Activated CD8-positive, alpha-beta T cell treated with anti-CD3 and anti-CD28 coated beads, Interleukin-2, amount 10 ng/mL, durations not matched to agents 7 days and 5 days (primary cell): ENCODE results near the gene RIOK3. TPM values are rescaled to one million over a fixed set of nuclear protein-coding genes. Genes with fewer than 3 reads are reported as not detected.

Experiments used
- ATAC-seq: fragments of 150-1000 bp; cut with Tn5 transposase; one replicate; pipeline ENCODE4 v1.10.0; 2021; ENCODE audit warnings: moderate library complexity
- CTCF ChIA-PET: fragments of 350-600 bp; sonication (Branson Sonifier 250); formaldehyde crosslinking; loops from one replicate; lab custom pipeline; 2021; ENCODE audit warnings: antibody characterized with exemption; lab: Charles Lee
- POLR2A ChIA-PET: fragments of 350-600 bp; sonication (Branson Sonifier 250); formaldehyde crosslinking; loops from one replicate; lab custom pipeline; 2021; ENCODE audit warnings: antibody characterized with exemption; lab: Charles Lee
- DNase-seq: peaks from one replicate; pipeline ENCODE4 v3.0.0-alpha.2; 2020
- H3K27ac Mint-ChIP-seq: one replicate; pipeline ENCODE4 v1.8.0; 2021; ENCODE audit warnings: mild to moderate bottlenecking, mixed read lengths
- H3K27me3 Mint-ChIP-seq: one replicate; pipeline ENCODE4 v1.8.0; 2021; ENCODE audit warnings: low read depth, mixed read lengths
- H3K36me3 Mint-ChIP-seq: one replicate; pipeline ENCODE4 v1.8.0; 2021; ENCODE audit warnings: low read depth, mixed read lengths
- H3K4me1 Mint-ChIP-seq: one replicate; pipeline ENCODE4 v1.8.0; 2021; ENCODE audit warnings: low read depth, mixed read lengths
- H3K4me3 Mint-ChIP-seq: one replicate; pipeline ENCODE4 v1.8.0; 2021; ENCODE audit warnings: mild to moderate bottlenecking, mixed read lengths
- H3K9me3 Mint-ChIP-seq: one replicate; pipeline ENCODE4 v1.8.0; 2022; ENCODE audit warnings: mixed read lengths; ENCODE audit not compliant: insufficient read depth
- total RNA-seq, 2 experiments: library from RNA; stranded (reverse); gene quantifications; one replicate each; pipeline ENCODE4 v1.2.3, GENCODE V29; 2021

The RIOK3 gene, protein sequence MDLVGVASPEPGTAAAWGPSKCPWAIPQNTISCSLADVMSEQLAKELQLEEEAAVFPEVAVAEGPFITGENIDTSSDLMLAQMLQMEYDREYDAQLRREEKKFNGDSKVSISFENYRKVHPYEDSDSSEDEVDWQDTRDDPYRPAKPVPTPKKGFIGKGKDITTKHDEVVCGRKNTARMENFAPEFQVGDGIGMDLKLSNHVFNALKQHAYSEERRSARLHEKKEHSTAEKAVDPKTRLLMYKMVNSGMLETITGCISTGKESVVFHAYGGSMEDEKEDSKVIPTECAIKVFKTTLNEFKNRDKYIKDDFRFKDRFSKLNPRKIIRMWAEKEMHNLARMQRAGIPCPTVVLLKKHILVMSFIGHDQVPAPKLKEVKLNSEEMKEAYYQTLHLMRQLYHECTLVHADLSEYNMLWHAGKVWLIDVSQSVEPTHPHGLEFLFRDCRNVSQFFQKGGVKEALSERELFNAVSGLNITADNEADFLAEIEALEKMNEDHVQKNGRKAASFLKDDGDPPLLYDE
- 10 to 100 TPM; 53.6 to 69.3 TPM for total RNA-seq

DNA sequence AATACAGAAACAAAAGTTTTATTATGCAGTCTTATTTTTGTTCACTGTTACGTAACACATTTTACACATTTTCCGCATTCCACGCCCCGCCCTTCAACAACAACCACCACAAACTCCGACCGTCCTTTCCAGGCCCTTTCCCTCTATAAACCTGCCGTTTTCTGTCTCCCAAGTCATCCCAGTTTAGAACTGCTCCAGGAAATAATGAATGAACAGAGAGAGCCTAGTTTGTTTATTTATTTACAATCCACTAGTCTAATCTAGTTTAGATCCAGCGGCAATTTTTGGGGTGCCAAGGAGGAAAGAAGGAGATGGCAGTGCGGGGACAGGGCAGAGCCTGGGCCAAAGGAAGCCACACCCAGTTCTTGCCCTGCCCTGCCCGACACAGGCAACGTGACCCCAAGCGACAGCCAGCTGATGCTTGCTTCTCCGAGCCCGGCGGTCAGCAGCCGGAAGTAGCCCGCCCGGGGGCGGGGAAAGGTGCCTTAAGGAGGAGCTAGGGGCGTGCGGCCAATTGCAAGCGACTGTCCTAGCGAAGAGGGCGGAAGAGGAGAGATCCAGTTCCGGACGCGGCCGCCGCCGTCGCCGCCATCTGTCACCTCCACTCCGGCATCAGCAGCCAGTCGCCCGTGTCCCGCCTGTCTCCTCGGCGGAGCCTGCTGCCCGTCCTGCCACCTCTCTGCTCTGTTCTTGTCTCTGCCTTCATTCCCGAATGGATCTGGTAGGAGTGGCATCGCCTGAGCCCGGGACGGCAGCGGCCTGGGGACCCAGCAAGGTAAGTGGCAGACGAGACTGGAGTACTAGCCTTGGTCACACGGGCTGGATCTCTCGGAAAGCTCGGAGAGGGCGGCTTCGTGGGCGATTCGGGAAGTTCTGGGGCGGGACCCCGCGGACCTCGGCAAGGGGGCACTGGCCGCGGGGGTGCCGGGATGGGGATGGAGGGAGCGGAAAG is at the start of gene RIOK3:
Gene RIOK3, plus strand, starts transcription at position 560 of the 952 bp plus-strand sequence. Its CDS starts 153 bp downstream, at position 713.
- Mint-ChIP-seq H3K27me3 (no peaks in the 10 kb centered on the region), H3K27ac (peak within 1 kb of the TSS; percentile 82), H3K36me3 (peaks cover 25% of the 10 kb centered on the region), H3K4me1 (peaks cover 37% of the 10 kb centered on the region), H3K9me3 (no peaks in the 10 kb centered on the region), H3K4me3 (peak within 1 kb of the TSS; percentile 99)
- peak; percentile 98 for ATAC-seq
- DNase-seq, result peak; percentile 95
- POLR2A ChIA-PET, result interaction anchor here (0.7 to 2.1 kb wide), 8 partner anchors 10 to 377 kb away, joined by 3 to 12 read pairs (median 4); no protein-coding TSS in a partner anchor
- CTCF ChIA-PET, result interaction anchor here (0.6 to 3.1 kb wide), 9 partner anchors 11 to 605 kb away, joined by 3 to 16 read pairs (median 4); no protein-coding TSS in a partner anchor

DNA sequence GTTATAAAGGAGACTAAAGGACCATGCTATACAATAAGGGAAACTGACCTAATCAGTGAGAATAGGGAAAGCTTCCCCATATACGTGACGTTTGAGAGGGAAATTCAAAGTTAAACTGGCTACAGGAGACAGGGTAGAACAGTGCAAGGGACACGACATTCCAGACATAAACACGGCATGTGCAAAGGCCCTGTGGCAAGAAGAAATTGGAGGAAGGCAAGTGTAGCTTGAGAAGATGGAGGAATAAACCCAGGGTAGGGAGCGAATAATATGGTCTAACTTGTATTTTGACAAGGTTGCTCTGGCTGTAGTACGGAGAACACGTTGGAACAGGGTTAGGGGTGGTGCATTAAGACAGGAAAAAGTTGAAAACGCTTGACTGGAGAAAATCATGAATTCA is 49.8 kb upstream of the RIOK3 start:
- ChIA-PET CTCF (interaction anchor here (0.7 to 1.4 kb wide), 3 partner anchors 9 to 33 kb away, joined by 3 to 7 read pairs (median 3); no protein-coding TSS in a partner anchor), POLR2A (no interaction called here)
- Mint-ChIP-seq H3K4me1 (peaks cover 3% of the 10 kb centered on the region), H3K36me3 (no peaks in the 10 kb centered on the region), H3K9me3 (no peaks in the 10 kb centered on the region), H3K27me3 (no peaks in the 10 kb centered on the region), H3K27ac (no peak overlapping the region), H3K4me3 (no peak overlapping the region)
- no peak for ATAC-seq
- no peak for DNase-seq

DNA sequence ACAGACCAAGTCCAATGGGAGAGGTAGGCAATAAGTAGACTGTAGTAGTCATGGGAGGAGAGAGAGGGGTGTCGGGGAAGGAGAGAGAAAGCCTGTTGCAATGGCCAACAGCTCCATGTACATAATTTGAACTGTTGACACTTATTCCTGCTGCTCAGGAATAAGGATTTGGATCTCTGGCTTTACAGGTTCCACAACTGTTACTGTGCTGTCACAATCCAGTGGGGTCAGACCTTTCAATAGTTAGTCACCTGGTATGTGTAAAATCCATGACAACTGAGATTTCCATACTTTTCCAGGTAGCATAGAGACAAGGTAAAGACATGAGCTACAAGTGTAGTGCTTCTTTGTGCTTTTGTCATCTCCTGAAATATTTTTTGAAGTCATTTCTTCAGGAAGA is 47.5 kb upstream of the RIOK3 start:
- no peaks in the 10 kb centered on the region for H3K27me3 Mint-ChIP-seq
- H3K4me1 Mint-ChIP-seq, result no peaks in the 10 kb centered on the region
- CTCF ChIA-PET, result interaction anchor here (1.2 to 2.5 kb wide), 6 partner anchors 9 to 274 kb away, joined by 3 to 7 read pairs (median 4); partner anchors contain the start of gene CABLES1
- POLR2A ChIA-PET, result interaction anchor here (0.6 to 1.2 kb wide), 2 partner anchors 10 to 377 kb away, joined by 3 to 8 read pairs; no protein-coding TSS in a partner anchor
- H3K27ac Mint-ChIP-seq, result no peak overlapping the region
- DNase-seq, result no peak
- no peaks in the 10 kb centered on the region for H3K9me3 Mint-ChIP-seq
- no peak overlapping the region for H3K4me3 Mint-ChIP-seq
- H3K36me3 Mint-ChIP-seq, result no peaks in the 10 kb centered on the region
- no peak for ATAC-seq

DNA sequence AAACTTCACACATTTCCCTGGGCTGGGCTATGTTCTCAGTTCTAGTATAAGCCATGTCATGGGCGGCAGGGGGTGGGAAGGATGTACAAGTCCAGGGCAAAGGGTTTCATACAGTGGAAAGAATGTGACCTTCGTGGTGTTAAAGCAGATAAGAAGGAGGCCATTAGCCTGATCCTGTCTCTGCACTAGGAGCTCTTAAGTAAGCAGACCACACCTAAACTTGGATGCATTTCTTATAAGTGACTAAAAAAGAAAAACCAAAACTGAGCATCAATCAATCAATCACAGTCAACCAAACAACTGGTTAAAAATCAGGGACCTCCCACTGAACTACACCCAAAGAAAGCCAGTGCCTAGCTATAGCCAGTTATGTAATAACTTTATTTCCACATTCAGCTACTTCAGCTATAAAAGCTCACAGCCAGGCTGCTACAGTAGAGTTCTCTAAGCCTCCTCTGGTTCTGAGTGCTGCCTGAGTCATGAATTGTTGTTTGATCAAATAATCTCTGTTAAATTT is 46.8 kb upstream of the RIOK3 start:
- POLR2A ChIA-PET, result interaction anchor here (1.2 kb wide), 1 partner anchor 11 kb away, joined by 3 read pairs; no protein-coding TSS in a partner anchor
- no peak for ATAC-seq
- H3K9me3 Mint-ChIP-seq, result no peaks in the 10 kb centered on the region

DNA sequence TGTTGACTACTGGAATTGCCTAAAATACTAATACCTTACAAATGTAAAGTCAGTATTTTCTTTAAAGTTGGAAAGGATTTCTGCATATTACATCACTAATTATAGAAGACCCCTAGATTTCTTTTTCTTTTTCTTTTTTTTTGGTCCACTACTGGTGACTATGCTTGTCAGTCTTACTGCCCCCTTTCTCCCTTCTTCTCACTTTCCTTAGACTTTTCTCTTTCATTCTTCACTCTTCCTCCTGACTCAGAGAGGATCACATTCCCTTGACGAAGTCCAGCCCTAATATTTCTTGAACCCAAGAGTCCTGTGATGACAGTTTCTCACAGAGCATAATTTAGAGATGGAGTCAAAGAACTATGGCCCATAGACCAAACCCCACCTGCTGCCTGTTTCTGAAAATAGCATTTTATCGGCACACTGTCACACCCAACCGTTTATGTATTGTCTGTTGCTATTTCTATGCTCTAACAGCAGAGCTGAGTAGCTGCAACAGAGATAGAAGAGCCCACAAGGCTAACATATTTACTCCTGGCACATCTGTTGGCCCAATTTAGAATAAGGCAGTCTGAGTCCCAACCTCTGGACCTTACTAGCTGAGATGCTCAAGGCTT is 40.6 kb upstream of the RIOK3 start:
- ATAC-seq (no peak), DNase-seq (no peak)
- CTCF ChIA-PET, result interaction anchor here (0.6 to 3.1 kb wide), 35 partner anchors 9 to 614 kb away, joined by 3 to 33 read pairs (median 5); partner anchors contain the start of genes RBBP8 and RIOK3
- Mint-ChIP-seq H3K27me3 (no peaks in the 10 kb centered on the region), H3K4me1 (peaks cover 3% of the 10 kb centered on the region), H3K36me3 (peaks cover 2% of the 10 kb centered on the region), H3K9me3 (no peaks in the 10 kb centered on the region), H3K4me3 (no peak overlapping the region), H3K27ac (no peak overlapping the region)
- POLR2A ChIA-PET, result no interaction called here

More for the DNA sequence above, 46.8 kb upstream of the RIOK3 start:
- no peak for DNase-seq
- Mint-ChIP-seq H3K27me3 (no peaks in the 10 kb centered on the region), H3K36me3 (no peaks in the 10 kb centered on the region), H3K27ac (no peak overlapping the region), H3K4me1 (no peaks in the 10 kb centered on the region), H3K4me3 (no peak overlapping the region)
- CTCF ChIA-PET, result interaction anchor here (0.8 to 2.5 kb wide), 7 partner anchors 10 to 275 kb away, joined by 3 to 7 read pairs (median 3); partner anchors contain the start of gene CABLES1

DNA sequence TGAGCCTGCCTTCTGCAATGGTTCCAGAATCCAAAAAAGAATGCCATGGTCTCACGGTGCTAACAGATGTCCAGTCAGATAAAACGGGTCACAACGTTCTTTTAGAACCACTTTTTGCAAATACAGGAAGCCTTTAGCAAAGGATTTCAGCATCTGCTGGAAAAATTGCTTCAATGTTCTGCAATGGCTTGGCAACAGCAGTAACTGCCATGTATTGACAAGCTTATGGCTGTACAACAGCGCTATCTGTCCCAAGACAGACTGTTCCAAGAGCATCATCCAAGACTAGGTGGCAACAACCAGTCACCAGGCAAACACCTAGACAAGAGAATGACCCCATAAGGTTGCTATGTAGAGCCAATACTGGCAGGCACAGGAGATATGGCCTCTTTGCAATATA is 37.6 kb upstream of the RIOK3 start:
- DNase-seq, result no peak
- H3K27ac Mint-ChIP-seq, result no peak overlapping the region
- ATAC-seq, result no peak
- H3K9me3 Mint-ChIP-seq, result no peaks in the 10 kb centered on the region
- H3K4me3 Mint-ChIP-seq, result no peak overlapping the region
- ChIA-PET CTCF (no interaction called here), POLR2A (no interaction called here)
- peaks cover 3% of the 10 kb centered on the region for H3K4me1 Mint-ChIP-seq
- H3K27me3 Mint-ChIP-seq, result no peaks in the 10 kb centered on the region
- H3K36me3 Mint-ChIP-seq, result peaks cover 2% of the 10 kb centered on the region

DNA sequence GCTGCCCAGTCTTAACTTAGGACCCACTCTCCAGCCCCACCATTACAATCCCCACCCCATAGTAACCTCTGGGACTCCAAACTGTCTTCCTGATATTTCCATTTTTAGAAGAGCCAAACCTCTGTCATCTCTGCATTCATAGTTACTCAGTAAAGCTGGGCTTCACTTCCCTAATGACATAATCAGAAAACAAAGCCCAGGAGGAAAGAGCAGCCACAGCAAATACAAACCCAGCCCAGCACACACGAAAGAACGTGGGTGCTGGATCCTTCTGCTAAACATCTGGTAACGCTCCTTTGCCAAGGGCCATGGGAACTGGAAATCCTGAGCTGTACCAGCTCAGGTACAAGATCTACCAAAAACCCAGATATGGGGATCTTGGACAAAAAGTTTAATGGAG is 36.8 kb upstream of the RIOK3 start:
- Mint-ChIP-seq H3K27me3 (no peaks in the 10 kb centered on the region), H3K4me1 (peaks cover 3% of the 10 kb centered on the region), H3K9me3 (no peaks in the 10 kb centered on the region), H3K36me3 (peaks cover 2% of the 10 kb centered on the region), H3K4me3 (no peak overlapping the region), H3K27ac (no peak overlapping the region)
- no peak for ATAC-seq
- no peak for DNase-seq
- ChIA-PET POLR2A (no interaction called here), CTCF (interaction anchor here (1.1 to 1.4 kb wide), 3 partner anchors 9 to 285 kb away, joined by 3 to 4 read pairs (median 3); no protein-coding TSS in a partner anchor)

DNA sequence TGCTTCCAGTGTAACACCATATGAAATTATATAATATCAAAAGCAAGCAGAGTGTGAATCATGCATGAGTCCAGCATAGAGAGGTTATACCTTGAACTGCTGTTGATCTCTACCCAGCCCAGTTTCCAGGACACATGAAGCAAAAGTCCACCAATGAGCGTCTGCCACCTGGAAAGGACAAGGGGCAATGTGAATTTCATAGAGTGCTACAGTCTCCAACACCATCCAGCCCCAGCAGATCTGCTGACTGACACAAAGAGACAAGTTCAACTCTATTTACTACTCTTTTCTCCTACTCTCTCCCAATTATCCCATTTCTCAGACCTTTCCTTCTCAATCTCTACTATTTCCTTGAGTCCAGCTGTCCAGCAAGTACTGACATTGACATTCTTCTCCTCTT is 31.8 kb upstream of the RIOK3 start:
- ChIA-PET POLR2A (no interaction called here), CTCF (no interaction called here)
- DNase-seq (no peak), ATAC-seq (no peak)
- Mint-ChIP-seq H3K27me3 (no peaks in the 10 kb centered on the region), H3K27ac (no peak overlapping the region), H3K36me3 (peaks cover under 1% of the 10 kb centered on the region), H3K4me1 (peaks cover 8% of the 10 kb centered on the region), H3K4me3 (no peak overlapping the region), H3K9me3 (no peaks in the 10 kb centered on the region)

DNA sequence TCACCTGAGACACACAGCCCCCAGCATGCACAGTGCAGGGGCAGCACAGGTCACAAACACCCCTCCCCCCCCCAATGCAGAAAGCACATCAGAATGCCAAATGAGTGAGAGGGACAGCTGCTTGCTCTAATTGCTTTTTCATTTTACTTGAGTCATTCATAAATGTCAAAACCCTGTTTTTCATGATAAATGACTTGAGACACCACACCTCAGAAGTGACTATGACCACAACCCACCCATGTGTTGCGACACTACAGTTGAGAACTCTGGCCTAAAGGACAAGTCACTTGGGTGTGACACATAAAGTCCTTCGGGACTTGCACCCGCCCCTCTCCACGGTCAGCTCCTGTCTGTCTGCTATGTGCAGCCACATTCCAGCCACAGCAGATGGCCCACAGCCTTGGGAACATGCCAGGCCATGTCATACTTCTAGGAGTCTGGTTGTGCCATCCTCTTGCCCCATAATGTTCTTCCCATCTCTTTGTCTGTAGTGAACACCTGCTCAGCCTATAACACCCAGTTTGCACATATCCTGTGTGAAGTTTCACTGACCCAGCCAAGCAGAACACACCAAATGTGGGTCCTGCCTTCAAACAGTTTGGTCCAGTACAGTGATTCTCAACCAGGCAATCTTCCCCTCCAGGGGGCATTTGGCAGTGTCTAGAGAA is 30.2 kb upstream of the RIOK3 start:
- CTCF ChIA-PET, result interaction anchor here (0.7 kb wide), 1 partner anchor 11 kb away, joined by 3 read pairs; no protein-coding TSS in a partner anchor
- Mint-ChIP-seq H3K9me3 (no peaks in the 10 kb centered on the region), H3K27me3 (no peaks in the 10 kb centered on the region), H3K36me3 (peaks cover 3% of the 10 kb centered on the region), H3K4me3 (no peak overlapping the region), H3K4me1 (peaks cover 8% of the 10 kb centered on the region), H3K27ac (no peak overlapping the region)
- ATAC-seq, result peak; percentile 19
- POLR2A ChIA-PET, result no interaction called here
- no peak for DNase-seq

DNA sequence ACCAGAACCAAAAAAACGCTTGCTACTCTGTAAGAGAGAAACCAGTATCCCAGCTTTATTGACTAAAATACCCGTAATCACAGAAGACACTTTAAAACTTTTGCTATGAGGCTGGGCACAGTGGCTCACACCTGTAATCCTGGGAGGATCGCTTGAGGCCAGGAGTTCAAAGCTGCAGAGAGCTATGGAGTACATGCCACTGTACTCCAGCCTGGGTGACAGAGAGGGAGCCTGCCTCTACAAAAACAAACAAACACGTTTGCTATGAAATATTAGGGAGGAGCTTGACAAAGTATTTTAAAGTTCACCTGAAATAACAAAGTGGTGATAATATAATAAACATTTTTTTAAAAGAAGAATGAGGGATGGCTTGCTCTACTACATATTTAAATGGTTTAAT is 28.5 kb upstream of the RIOK3 start:
- CTCF ChIA-PET, result interaction anchor here (0.7 kb wide), 1 partner anchor 13 kb away, joined by 6 read pairs; no protein-coding TSS in a partner anchor
- DNase-seq (no peak), ATAC-seq (no peak)
- no peak overlapping the region for H3K4me3 Mint-ChIP-seq
- POLR2A ChIA-PET, result no interaction called here
- H3K27ac Mint-ChIP-seq, result no peak overlapping the region
- H3K27me3 Mint-ChIP-seq, result no peaks in the 10 kb centered on the region
- peaks cover 8% of the 10 kb centered on the region for H3K36me3 Mint-ChIP-seq
- peaks cover 8% of the 10 kb centered on the region for H3K4me1 Mint-ChIP-seq
- H3K9me3 Mint-ChIP-seq, result no peaks in the 10 kb centered on the region
